Panc1 (cell line): ENCODE measurements around the gene ATXN7. TPM values are rescaled to one million over a fixed set of nuclear protein-coding genes. Genes with fewer than 3 reads are reported as not detected.

ENCODE experiments used
- ATAC-seq: fragments of 200-7000 bp; cut with Tn5 transposase; 2 replicates; pipeline ENCODE4 v1.9.1; 2020; ENCODE audit warnings: mild to moderate bottlenecking, moderate library complexity
- BruUV-seq: library from RNA; stranded (reverse); fragments of 400-500 nt; replicated peaks from 2 replicates; lab custom pipeline; 2021; lab: Mats Ljungman, UMichigan
- CTCF ChIA-PET: fragments of 300-600 bp; sonication (Branson Sonifier 250); formaldehyde crosslinking; loops from one replicate; lab custom pipeline; 2022; ENCODE audit warnings: antibody characterized with exemption; lab: Charles Lee
- POLR2A ChIA-PET: fragments of 300-600 bp; sonication (Branson Sonifier 250); formaldehyde crosslinking; loops from one replicate; lab custom pipeline; 2022; ENCODE audit warnings: antibody characterized with exemption; lab: Charles Lee
- DNase-seq: peaks from one replicate; pipeline ENCODE4 v3.0.0-alpha.2; 2010; ENCODE audit warnings: low read depth, low spot score
- H3K27ac ChIP-seq: 2 replicates; pipeline ENCODE4 v1.5.1; 2011; ENCODE audit warnings: mild to moderate bottlenecking, low read length, inconsistent platforms
- H3K27me3 ChIP-seq: fragments of 200-500 bp; sonication (Bioruptor generic); 2 replicates; pipeline ENCODE4 v1.6.0; 2014; ENCODE audit warnings: low read length, inconsistent platforms; ENCODE audit not compliant: control insufficient read depth, insufficient read depth
- H3K36me3 ChIP-seq: fragments of 200-500 bp; sonication (Bioruptor generic); 2 replicates; pipeline ENCODE4 v1.5.1; 2014; ENCODE audit warnings: inconsistent platforms, mild to moderate bottlenecking, low read length, moderate library complexity; ENCODE audit not compliant: control insufficient read depth, insufficient read depth
- H3K4me1 ChIP-seq: 2 replicates; pipeline ENCODE4 v1.5.1; 2011; ENCODE audit warnings: inconsistent platforms, mild to moderate bottlenecking, low read length, moderate library complexity; ENCODE audit not compliant: control insufficient read depth, insufficient read depth
- H3K4me3 ChIP-seq, 2 experiments: 2 replicates each; pipeline ENCODE4 v1.5.1; 2011 to 2012; ENCODE audit warnings: low read depth in 2 of 2, low read length in 2 of 2, mild to moderate bottlenecking in 2 of 2, inconsistent platforms in 1 of 2, moderate library complexity in 1 of 2
- H3K9me3 ChIP-seq: fragments of 200-500 bp; sonication (Bioruptor generic); 2 replicates; pipeline ENCODE4 v1.5.1; 2014; ENCODE audit warnings: low read depth, mild to moderate bottlenecking, inconsistent platforms, low read length, moderate library complexity; ENCODE audit not compliant: control insufficient read depth, insufficient read depth
- CTCF ChIP-seq: fragments of 450-650 bp; IDR thresholded peaks from 2 replicates; pipeline ENCODE4 v1.5.1; 2017; ENCODE audit warnings: mild to moderate bottlenecking
- POLR2AphosphoS5 ChIP-seq: IDR thresholded peaks from 2 replicates; pipeline ENCODE4 v1.6.1; 2012; ENCODE audit warnings: mild to moderate bottlenecking, low read depth, low read length, moderate library complexity
- REST ChIP-seq, 2 experiments: IDR thresholded peaks; 2 replicates each; pipeline ENCODE4 v1.6.1; 2011 to 2012; ENCODE audit warnings: low read depth in 2 of 2, control low read depth in 1 of 2, low read length in 1 of 2, mild to moderate bottlenecking in 1 of 2, moderate library complexity in 1 of 2; ENCODE audit not compliant: insufficient read depth in 1 of 2
- SIN3A ChIP-seq: IDR thresholded peaks from 2 replicates; pipeline ENCODE4 v1.6.1; 2012; ENCODE audit warnings: low read depth, mild to moderate bottlenecking, low read length, moderate library complexity, borderline replicate concordance; ENCODE audit not compliant: insufficient read depth
- TCF7L2 ChIP-seq: IDR thresholded peaks from 2 replicates; pipeline ENCODE4 v1.6.1; 2011; ENCODE audit warnings: mild to moderate bottlenecking, low read depth, low read length, inconsistent platforms
- in situ Hi-C: cut with HindIII; loops from 2 replicates; pipeline ENCODE4 v1.10.0; 2016; ENCODE audit warnings: low sequenced_read_pairs, low pct_unique_long_range_greater_than_20kb
- intact Hi-C: fragments of 100-400 bp; cut with micrococcal nuclease; formaldehyde crosslinking; loops from one replicate; pipeline ENCODE4 v1.10.0; 2022; ENCODE audit not compliant: unreplicated experiment
- total RNA-seq: library from RNA; stranded (reverse); gene quantifications from one replicate; pipeline ENCODE4 v1.2.1, GENCODE V29; 2021; ENCODE audit not compliant: unreplicated experiment

The ATXN7 gene
- total RNA-seq, 1 experiment from 2014 or later, result 17.3 TPM

- CTCF ChIA-PET, result no interaction called here
- intact Hi-C loops, result no loop called here
These were observed 182.9 kb downstream of the ATXN7 start for GRCh38 chr3:64046592-64046991.

GRCh38 chr3:64046996-64047594 is 183.4 kb downstream of the ATXN7 start:
- intact Hi-C loops (no loop called here), in situ Hi-C loops (no loop called here)
- ChIA-PET CTCF (no interaction called here), POLR2A (no interaction called here)
- BruUV-seq, result no TSS peak
- H3K4me1 ChIP-seq, result no peaks in the 10 kb centered on the region
- H3K9me3 ChIP-seq, result no peaks in the 10 kb centered on the region
- no peak overlapping the region for H3K27ac ChIP-seq
- TF ChIP-seq SIN3A (no peak), POLR2AphosphoS5 (no peak), TCF7L2 (no peak), CTCF (no peak), REST (IDR thresholded peaks at IDR 0.05; ENCODE audit: insufficient read depth in 1 of 2, low read depth in 2 of 2, low read length in 1 of 2) (no peak)
- H3K27me3 ChIP-seq, result no peaks in the 10 kb centered on the region
- no peaks in the 10 kb centered on the region for H3K36me3 ChIP-seq
- no peak overlapping the region for H3K4me3 ChIP-seq
- ATAC-seq (no peak), DNase-seq (no peak)

More at GRCh38 chr3:64046592-64046991, 182.9 kb downstream of the ATXN7 start:
- Histone ChIP-seq H3K4me1 (no peaks in the 10 kb centered on the region), H3K27ac (no peak overlapping the region), H3K27me3 (no peaks in the 10 kb centered on the region), H3K36me3 (no peaks in the 10 kb centered on the region), H3K4me3 (no peak overlapping the region), H3K9me3 (no peaks in the 10 kb centered on the region)
- no peak for TF ChIP-seq SIN3A
- no peak for TF ChIP-seq TCF7L2
- no peak for TF ChIP-seq CTCF
- no peak for TF ChIP-seq POLR2AphosphoS5
- no peak for TF ChIP-seq REST (IDR thresholded peaks at IDR 0.05; ENCODE audit: insufficient read depth in 1 of 2, low read depth in 2 of 2, low read length in 1 of 2)
- ATAC-seq (no peak), DNase-seq (no peak)
- BruUV-seq, result no TSS peak
- POLR2A ChIA-PET, result no interaction called here
- in situ Hi-C loops, result no loop called here
